Left ventricle myocardium superior (tissue), 1 donor: ENCODE results near the gene AGBL5. TPM values are rescaled to one million over a fixed set of nuclear protein-coding genes. Genes with fewer than 3 reads are reported as not detected.
"Not testable (repeated sequence)": the region's sequence is repeated elsewhere in the genome, so short reads cannot be mapped to it uniquely, and the experiment has no call there.

ENCODE experiments used
- ATAC-seq: fragments of 200-7000 bp; cut with Tn5 transposase; one replicate; pipeline ENCODE4 v1.9.1; 2020; ENCODE audit warnings: mild to moderate bottlenecking, moderate library complexity
- DNase-seq: peaks from one replicate; pipeline ENCODE4 v3.0.0-alpha.2; 2020
- intact Hi-C: fragments of 100-400 bp; cut with micrococcal nuclease; formaldehyde crosslinking; loops from one replicate; pipeline ENCODE4 v1.11.0; 2022
- total RNA-seq: library from RNA; stranded (reverse); fragmentation: NEBNext Ultra II Directional; extraction: Animal tissue kit (Norgen Biotek cat#: 25700); gene quantifications from one replicate; pipeline ENCODE4 v1.2.1, GENCODE V29; 2021
- donor health status: DM: no; HTN: yes; CAD: no; lungs with severe emphysema.

Gene AGBL5
- total RNA-seq, 1 donor from 2014 or later = 9.4 TPM

DNA sequence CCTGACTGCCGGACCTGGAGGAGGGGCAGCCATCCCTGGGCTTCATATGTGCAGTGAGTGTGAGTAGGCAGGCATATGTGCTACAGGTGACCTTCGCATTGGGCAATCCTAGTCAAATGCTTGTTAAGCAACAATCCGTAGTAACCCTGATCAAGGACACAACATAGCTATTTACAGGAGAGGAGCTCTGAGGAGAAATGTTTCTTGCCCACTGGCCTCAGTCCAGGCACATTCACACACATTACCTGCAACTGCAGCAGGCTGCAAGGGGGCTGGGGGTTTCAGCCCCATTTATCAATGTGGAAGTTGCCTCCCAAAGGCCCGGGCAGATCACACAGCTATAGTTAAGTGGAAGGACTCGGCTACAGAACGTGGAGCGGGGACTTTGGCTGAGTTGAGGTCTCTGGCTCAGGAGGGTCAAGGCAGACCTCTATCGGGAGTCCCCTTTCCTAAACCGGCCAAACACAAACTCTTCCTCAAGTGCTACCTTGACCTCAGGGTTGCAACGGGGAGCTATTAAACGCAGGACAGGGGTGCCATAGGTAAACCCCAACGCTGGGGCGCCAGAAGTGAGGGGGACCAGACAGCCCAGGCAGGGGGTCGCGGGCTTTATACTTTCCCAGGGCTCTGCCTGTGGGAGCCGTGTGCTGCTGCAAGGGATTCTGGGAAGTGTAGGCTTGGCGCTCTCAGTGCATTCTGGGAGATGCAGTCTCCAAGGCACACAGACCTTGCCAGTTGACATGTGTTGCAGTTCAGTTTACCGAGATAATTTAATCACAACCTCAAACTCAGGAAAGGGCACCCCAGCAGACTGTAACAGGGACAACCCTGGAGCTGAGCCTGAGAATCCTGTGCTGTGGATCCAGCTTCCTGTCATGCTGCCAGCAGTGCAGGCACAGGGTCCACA lies 44.5 kb downstream of the AGBL5 start:
- ATAC-seq = peak; percentile 87
- peak; percentile 70 for DNase-seq
- intact Hi-C loops = loop anchor here (10.0 kb wide), 2 partner anchors 89 to 189 kb away; partner anchors contain the start of gene TRIM54

DNA sequence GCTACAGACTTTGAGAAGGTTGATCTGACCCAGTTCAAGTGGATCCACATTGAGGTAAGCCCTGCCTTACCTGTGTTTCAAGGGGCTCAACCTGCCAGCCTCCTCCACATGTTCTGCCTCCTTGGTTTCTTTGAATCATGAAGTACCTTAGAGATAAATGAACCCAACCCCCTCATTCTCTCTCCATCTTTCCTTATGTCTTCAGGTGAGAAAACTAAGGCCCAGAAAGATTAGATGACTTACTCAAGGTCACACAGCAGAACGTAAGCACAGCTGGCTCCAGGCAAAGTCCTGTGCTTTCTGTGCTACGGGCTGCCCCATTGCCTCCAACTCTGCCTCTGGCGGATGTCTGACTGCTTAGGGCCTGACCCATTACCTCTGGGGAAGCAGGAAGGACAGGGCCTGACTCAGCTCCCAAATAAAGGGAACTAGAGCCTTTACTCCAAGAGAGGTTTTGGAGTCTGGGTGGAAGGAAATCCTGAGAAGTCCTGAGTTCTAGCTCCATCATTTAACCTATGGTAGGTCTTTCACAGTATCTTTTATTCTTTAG lies 45.4 kb downstream of the AGBL5 start:
- intact Hi-C loops = loop anchor here (10.0 kb wide), 2 partner anchors 88 to 188 kb away; partner anchors contain the start of gene TRIM54
- ATAC-seq = peak; percentile 16
- no peak for DNase-seq

DNA sequence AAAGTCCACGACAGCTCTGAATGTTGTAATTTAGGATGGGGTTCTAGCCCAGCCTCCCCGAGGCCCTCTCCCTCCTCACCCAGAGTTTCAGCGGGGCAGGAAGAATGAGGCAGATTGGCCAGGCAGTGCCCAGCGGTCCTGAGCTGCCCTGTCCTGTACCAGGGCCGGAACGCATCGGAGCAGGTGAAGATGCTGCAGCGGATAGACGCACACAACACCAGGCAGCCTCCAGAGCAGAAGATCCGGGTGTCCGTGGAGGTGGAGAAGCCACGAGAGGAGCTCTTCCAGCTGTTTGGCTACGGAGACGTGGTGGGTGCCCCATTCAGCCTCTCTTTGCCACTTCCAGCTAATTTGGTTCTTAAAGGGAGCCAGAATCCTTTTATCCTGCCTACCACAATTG lies 45.9 kb downstream of the AGBL5 start:
- ATAC-seq = no peak
- intact Hi-C loops = loop anchor here (10.0 kb wide), 2 partner anchors 87 to 187 kb away; partner anchors contain the start of gene TRIM54
- no peak for DNase-seq

DNA sequence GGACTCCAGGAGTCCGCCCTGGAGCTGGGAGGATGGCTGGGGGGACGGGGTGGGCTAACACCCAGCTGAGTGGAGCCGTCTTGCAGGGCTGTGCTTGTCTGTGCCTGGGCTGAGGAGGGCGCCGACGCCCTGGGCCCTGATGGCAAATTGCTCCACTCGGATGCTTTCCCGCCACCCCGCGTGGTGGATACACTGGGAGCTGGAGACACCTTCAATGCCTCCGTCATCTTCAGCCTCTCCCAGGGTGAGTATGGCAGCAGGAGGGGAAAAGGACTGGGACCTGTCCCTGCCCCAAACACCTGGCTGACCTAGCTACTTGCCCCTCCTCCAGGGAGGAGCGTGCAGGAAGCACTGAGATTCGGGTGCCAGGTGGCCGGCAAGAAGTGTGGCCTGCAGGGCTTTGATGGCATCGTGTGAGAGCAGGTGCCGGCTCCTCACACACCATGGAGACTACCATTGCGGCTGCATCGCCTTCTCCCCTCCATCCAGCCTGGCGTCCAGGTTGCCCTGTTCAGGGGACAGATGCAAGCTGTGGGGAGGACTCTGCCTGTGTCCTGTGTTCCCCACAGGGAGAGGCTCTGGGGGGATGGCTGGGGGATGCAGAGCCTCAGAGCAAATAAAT lies 48.0 kb downstream of the AGBL5 start:
- intact Hi-C loops = loop anchor here (10.0 kb wide), 2 partner anchors 85 to 185 kb away; partner anchors contain the start of gene TRIM54
- ATAC-seq = no peak

DNA sequence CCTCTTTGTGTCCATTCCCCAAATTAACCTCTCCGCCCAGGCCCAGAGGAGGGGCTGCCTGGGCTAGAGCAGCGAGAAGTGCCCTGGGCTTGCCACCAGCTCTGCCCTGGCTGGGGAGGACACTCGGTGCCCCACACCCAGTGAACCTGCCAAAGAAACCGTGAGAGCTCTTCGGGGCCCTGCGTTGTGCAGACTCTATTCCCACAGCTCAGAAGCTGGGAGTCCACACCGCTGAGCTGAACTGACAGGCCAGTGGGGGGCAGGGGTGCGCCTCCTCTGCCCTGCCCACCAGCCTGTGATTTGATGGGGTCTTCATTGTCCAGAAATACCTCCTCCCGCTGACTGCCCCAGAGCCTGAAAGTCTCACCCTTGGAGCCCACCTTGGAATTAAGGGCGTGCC lies 48.6 kb downstream of the AGBL5 start:
- DNase-seq (no peak), ATAC-seq (no peak)
- intact Hi-C loops = no loop called here

More for the DNA sequence above, 48.0 kb downstream of the AGBL5 start:
- DNase-seq = no peak

DNA sequence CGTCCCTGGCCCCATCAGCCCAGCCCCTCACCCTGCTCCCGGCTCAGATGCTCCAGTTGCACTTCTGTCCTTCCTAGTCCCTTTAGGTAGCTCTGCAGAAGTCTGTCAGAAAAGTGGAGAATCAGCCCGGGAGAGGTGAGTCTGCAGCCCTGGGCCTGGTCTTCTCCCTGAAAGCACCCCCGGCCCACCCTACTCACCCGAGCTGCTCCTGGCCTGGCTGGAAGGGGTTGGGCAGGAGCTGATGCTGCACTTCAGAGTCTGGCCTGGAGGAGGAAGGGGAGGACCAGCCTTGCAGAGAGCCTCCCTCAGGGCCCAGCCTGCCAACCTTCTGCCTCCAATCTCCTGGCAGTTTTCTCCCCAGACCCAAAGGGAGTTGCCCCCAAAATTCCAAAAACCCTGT lies 50.9 kb downstream of the AGBL5 start:
- no peak for ATAC-seq
- intact Hi-C loops = no loop called here
- DNase-seq = no peak

DNA sequence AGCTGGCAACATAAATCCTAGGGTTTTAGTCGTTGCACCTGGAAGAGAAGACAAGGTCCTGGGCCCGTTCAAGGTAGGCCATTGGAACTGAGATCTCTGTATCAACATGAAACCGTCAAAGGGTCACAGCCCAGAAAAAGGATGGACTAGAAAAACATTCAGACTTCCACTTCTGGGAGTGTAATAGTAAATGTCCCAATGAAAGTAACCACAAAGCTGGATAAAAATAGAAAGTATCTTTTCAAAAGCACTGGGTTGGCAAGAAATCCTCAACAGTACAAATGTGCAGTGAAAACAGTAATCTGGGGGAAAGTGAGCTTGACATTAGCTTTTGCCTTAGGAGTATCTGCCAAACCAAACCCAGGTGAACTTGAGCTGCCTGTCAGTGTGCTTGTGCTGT lies 54.5 kb downstream of the AGBL5 start:
- DNase-seq (no peak), ATAC-seq (no peak)
- intact Hi-C loops = no loop called here

DNA sequence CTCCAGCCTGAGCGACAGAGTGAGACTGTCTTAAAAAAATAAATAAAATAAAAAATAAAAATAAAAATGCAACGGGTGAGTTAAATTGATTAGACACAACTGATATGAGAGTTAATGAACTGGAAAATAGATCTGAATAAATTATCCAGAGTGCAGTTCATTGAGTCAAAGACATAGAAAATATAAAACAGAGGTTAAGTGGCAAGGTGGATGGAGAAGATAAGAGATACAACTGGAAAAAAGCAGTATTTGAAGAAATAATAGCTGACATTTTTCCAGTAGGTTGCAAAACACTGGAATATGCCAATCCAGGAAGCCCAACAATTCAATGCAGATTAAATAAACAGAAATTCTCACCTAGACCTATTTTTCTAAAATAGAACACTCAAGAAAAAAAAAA lies 56.8 kb downstream of the AGBL5 start:
- ATAC-seq (no peak), DNase-seq (no peak)
- intact Hi-C loops = no loop called here

DNA sequence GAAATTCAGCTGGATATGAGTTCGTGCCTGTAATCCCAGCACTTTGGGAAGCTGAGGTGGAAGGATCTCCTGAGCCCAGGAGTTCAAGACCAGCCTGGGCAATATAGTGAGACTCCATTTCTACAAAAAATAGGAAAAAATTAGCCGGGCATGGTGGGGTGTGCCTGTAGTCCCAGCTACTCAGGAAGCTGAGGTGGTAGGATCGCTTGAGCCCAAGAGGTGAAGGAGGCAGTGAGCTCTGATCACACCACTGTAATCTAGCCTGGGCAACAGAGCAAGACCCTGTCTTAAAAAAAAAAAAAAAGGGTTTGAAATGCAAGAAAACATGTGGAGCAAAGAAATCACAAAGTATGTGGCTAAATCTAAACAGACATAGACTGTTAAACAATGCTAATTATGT lies 57.6 kb downstream of the AGBL5 start:
- no peak for DNase-seq
- intact Hi-C loops = no loop called here
- no peak for ATAC-seq

DNA sequence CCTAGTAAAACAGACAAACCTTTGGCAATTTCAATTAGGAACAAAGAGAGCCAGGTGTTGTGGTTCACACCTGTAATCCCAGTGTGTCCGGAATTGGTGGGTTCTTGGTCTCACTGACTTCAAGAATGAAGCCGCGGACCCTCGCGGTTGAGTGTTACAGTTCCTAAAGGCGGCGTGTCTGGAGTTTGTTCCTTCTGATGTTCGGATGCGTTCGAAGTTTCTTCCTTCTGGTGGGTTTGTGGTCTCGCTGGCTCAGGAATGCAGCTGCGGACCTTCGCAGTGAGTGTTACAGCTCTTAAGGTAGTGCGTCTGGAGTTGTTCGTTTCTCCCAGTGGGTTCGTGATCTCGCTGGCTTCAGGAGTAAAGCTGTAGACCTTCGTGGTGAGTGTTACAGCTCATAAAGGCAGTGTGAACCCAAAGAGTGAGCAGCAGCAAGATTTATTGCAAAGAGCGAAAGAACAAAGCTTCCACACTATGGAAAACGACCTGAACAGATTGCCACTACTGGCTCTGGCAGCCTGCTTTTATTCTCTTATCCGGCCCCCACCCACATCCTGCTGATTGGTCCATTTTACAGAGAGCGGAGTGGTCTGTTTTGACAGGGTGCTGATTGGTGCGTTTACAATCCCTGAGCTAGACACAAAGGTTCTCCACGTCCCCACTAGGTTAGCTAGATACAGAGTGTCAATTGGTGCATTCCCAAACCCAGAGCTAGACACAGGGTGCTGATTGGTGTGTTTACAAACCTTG lies 59.3 kb downstream of the AGBL5 start:
- ATAC-seq, intact Hi-C loops, DNase-seq: not testable (repeated sequence)

DNA sequence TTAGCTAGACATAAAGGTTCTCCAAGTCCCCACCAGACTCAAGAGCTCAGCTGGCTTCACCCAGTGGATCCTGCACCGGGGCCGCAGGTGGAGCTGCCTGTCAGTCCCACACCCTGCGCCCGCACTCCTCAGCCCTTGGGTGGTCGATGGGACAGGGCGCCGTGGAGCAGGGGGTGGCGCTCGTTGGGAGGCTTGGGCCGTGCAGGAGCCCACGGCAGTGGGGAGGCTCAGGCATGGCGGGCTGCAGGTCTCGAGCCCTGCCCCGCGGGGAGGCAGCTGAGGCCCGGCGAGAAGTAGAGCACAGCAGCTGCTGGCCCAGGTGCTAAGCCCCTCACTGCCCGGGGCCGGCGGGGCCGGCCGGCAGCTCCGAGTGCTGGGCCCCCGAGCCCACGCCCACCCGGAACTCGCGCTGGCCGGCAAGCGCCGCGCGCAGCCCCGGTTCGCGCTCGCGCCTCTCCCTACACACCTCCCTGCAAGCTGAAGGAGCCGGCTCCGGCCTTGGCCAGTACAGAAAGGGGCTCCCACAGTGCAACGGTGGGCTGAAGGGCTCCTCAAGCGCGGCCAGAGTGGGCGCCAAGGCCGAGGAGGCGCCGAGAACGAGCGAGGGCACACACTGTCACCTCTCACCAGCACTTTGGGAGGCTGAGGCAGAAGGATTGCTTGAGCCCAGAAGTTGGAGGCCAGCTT lies 60.1 kb downstream of the AGBL5 start:
- DNase-seq, ATAC-seq, intact Hi-C loops: not testable (repeated sequence)

DNA sequence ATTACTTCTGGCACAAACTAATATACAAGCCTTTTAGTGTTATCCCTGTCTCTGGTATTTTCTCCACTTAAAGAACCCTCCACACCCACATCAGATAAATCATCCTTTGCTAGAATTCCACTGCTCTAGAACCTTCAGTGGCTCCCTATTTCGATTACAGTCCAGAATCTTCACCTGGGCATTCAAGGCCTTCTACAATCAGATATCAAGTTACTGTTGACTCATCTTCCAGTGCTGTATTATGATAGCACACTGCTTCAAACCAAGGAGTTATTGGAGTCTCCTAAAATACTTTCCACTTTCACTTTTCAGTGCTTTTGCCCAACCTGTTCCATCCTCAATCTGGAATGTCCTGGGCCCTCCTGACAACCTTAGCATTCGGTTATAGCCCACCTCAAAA lies 64.1 kb downstream of the AGBL5 start:
- intact Hi-C loops = no loop called here
- DNase-seq (no peak), ATAC-seq (no peak)

DNA sequence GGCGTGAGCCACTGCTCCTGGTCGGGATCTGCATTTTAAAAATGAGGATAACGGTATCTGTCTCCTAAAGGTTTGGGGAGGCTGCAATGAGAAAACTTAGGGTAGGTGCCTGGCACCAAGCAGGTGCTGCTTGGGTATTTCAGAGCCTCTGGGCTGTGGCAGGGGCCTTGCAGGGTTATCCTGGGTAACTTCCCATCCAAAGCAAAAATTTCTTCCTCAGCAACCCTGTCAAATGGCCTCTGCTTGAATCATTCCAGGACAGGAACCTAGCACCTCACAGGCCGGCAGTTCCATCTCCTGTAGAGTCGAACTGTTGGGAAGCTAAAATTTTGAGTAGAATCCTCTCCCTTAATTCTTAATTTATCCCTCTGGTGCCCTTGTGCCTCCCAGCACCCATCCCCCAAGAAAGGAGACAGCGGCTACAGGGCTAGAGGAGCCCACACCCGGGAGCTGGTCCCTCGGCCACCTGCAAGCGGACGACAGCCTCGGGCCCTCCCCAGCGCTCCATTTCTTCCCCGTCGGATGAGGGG lies 66.6 kb downstream of the AGBL5 start:
- ATAC-seq (no peak), DNase-seq (no peak)
- intact Hi-C loops = no loop called here

DNA sequence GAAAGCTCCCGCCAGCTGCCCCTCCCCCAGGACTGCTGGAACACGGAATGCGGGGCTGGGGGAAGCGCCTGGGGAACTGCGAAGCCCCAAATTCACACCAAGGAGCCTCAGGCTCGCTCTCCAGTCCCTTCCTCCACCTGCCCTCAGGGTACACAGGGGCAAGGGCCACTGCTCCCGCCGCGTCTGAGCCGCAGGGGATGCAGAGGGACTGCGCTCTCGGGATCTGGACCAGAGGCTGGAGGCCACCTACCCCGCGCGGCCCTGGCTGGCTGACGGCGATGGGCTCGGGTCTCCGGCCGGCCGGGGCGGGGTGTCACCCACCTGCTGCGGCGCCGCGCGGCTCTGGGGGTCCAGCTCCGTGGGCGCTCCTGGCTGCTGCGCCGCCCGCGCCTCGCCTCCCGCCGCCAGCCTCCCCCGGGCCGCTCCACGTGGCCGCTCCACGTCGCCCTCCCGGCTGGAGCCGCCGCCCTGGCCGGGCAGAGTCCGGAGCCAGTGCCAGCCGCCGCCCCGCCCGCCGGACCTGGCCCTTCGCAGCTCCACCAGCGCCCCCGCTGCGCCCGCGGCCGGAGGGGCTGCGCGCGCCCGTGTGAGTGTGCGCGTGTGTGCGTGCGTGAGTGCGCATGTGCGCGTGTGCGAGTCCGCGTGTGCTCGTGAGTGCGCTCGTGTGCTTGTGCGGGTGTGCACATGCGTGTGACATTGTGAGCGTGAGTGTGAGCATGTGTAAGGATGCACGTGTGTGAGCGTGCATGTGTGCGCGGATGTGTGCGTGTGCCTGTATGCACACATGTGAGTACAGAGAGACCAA lies 67.3 kb downstream of the AGBL5 start, which contains the start of gene CGREF1:
Gene CGREF1, minus strand, starts transcription at position 604 of the 805 bp plus-strand sequence. CDS start 14,762 bp downstream, outside the sequence.
- ATAC-seq (no peak), DNase-seq (no peak)
- intact Hi-C loops = no loop called here

DNA sequence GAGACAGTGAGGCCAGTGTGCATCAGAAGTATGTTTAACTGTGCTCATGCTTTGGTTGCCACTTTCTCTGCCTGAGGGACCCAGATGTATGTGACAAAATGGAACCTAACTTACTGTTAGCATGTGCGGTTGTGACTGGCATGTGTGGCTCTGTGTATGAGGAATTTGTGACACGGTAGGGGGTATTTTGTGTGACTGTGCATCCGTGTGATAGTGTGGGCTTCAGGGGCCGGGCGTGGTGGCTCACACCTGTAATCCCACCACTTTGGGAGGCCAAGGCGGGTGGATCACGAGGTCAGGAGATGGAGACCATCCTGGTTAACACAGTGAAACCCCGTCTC lies 67.8 kb downstream of the AGBL5 start:
- DNase-seq, ATAC-seq, intact Hi-C loops: not testable (repeated sequence)
